GM19023 (cell line): Measurements from ENCODE around the gene APOBR.
"Not testable (repeated sequence)": the region's sequence is repeated elsewhere in the genome, so short reads cannot be mapped to it uniquely, and the experiment has no call there.

Source experiments
- ATAC-seq: cut with Tn5 transposase; IDR thresholded peaks from one replicate; pipeline ENCODE4 v1.9.1; 2021; ENCODE audit warnings: mild to moderate bottlenecking, moderate library complexity; ENCODE audit not compliant: unreplicated experiment

The APOBR gene

DNA sequence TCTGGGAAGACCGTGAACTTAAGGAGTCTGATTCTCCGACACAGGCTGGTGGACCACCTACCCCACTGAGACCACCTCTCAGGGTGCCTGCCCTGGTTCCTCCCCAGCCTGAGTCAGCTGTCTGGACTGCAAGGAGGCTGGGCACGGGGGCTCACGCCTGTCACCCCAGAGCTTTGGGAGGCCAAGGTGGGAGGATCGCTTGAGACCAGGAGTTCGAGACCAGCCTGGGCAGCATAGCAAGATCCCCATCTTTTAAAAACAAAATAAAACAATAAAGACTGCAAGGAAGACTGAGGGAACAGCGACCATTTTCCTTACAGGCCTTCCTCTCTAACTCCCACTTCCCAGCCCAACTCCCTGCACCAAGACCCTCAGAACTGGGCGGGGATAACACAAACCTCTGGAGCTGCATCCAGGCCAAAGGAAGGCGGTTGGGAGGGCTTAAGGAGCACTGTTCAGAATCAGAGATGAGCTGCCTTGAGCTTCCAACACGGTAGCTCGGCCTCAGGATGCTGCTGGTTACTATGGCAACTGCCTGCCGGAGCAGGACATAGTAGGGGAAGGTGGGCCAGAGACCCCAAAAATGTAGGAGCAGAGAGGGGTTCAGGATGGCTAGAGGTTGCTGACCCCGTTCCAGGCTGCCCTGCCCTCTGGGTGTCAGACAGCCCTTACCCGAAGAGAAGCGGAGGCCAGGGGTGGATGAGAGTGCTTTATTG, 4.4 kb downstream of the APOBR start:
- no peak for ATAC-seq

DNA sequence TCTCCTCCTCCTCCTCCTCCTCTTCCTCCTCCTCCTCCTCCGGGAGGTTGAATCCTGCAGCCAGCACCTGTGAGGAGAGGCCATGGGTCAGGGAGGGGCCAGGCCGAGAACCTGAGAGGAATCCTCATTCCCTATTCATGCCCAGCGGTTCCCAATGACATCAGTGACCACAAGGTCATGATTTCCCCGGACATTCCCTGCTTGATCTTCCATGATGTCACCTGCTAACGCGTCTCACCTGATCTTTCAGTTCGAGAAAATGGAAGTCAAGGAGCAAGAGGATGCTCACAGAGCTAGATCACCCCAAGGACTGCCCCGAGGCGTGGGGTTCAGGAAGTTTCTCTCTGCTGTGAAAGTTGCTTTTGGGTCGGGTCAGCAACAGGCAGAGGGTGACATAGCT, 5.4 kb downstream of the APOBR start:
- no peak for ATAC-seq

DNA sequence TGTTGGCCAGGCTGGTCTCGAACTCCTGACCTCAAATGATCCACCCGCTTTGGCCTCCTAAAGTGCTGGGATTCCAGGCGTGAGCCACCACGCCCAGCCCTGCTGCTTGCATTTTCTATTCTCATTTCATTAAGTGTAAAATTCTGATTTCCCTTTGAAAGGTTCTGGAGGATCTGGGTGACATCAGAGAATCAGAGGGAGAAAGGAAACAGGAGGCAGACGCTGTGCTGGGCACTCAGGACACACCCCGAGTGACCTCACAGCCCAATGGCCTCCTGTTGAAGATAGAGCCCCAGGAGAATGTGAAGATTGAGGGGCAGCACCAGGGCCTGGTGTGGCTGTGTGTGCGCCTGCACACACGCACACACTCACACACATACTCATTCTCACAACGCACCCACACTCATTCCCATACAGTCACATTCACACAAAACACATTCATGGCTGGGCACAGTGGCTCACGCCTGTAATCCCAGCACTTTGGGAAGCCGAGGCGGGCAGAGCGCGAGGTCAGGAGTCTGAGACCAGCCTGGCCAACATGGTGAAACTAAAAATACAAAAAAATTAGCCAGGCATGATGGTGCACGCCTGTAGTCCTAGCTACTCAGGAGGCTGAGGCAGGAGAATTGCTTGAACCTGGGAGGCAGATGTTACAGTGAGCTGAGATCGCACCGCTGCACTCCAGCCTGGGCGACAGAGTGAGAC, 6.2 kb downstream of the APOBR start:
- ATAC-seq = not testable (repeated sequence)

DNA sequence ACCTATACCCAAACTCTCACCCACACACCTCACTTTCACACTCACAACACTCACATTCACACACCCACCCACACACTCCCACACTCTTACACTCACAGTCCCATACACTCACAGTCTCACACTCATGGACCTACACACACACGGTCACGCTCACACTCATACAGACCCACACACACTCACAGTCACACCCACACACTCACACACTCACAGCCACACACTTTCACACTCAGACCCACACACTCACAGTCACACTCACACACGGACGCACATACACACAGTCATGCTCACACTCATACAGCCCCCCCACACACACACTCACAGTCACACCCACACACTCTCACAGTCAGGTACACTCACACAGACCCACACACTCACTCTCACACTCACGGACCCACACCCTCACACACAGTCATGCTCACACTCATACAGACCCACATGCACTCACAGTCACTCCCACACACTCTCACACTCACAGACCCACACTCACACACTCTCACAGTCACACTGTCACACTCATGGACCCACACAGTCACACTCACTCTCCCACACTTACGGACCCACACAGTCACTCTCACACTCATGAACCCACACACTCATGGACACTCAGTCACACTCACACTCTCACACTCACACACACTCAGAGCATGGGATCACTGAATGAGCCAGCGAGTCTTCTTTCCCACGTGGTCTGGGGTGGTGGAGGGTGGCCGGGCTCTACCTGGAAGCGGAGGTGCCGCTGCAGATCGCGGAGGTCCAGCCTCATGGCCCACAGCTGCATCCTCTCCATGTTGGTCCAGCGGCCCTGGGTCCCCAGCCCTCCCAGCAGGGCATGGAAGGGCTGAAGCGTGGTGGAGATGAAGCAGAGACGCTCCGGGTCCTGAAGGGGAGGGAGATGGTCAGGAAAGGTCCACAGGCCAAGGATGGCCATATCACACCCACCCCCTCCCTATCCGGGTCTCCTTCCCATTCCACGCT, 7.1 kb downstream of the APOBR start:
- no peak for ATAC-seq

DNA sequence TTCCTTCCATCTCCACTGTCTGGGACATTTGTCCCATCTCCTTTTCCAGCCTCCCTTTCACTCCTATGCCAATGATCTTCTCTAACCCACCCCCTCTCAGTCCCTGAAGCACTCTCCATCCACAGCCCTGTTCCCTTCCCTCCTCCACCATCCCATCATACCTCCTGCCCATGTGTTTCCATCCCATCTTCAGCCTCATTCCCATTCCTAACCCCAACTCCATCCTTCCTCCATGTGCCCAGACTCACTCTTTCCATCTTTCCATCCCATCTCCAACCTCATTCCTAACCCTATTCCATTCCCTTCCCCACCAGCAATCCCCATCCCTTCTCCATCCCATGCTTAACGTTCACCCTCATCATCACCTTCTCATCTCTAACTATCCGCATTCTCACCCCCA, 7.8 kb downstream of the APOBR start:
- ATAC-seq = no peak

DNA sequence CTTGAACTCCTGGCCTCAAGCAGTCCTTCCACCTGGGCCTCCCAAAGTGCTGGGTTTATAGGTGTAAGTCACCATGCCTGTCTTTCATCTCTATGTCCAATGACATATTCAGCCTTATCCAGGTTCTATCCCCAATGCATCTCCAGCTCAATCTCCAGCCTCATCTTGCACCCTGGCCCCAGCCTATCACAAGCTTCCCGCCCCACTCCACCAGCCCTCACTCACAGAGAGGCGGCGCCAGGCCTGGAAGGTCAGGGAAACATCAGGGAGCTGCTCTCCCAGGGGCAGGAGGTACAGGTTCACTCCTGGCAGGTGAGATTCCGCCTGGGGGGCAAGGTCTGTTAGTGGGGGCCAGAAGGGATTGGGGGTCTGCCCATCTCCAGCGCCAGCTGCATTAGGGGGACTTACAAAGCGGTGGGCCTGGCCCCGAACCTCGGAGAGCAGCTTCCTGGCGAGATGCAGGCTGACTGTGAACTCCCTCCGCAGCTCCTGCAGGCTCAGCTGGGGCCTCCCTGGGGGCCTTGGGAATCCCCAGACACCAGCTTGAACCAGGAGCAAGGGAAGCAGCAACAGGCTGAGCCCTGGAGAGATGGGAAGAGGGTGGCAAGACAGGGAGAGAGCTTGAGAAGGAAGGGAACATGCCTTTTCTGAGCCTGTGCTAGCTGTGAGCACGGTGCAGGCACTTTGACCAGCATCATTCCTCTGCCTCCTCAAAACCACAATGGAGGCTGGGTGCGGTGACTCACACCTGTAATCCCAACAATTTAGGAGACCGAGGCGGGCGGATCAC, 9.2 kb downstream of the APOBR start:
- ATAC-seq = no peak

DNA sequence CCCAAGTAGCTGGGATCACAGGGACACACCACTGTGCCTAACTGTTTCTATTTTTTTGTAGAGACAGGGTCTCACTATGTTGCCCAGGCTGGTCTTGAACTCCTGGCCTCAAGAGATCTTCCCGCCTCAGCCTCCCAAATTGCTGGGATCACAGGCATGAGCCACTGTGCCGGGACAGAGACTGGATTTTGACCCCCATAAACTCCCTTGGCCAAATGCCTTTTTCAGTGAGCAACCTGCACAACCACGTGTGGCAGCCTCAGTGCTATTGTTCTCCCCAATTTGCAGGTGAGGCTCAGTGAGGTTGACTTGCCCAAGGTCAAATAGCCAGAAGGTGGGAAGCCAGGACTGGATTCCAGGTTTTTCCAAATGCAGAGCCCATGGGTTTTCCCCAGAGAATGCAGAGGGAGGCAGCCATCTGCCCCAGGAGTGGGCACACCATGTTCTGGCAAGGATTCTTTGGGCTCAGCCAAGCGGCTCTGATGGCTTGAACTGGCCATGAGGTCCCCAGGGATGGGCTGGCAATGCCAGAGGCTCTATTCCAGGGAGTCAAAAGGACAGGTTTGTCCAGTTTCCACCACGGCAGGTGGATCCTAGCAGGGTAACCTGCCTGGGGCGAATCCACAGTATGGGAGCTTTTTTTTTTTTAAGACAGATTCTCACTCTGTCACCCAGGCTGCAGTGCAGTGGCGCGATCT, 10.4 kb downstream of the APOBR start:
- no peak for ATAC-seq

DNA sequence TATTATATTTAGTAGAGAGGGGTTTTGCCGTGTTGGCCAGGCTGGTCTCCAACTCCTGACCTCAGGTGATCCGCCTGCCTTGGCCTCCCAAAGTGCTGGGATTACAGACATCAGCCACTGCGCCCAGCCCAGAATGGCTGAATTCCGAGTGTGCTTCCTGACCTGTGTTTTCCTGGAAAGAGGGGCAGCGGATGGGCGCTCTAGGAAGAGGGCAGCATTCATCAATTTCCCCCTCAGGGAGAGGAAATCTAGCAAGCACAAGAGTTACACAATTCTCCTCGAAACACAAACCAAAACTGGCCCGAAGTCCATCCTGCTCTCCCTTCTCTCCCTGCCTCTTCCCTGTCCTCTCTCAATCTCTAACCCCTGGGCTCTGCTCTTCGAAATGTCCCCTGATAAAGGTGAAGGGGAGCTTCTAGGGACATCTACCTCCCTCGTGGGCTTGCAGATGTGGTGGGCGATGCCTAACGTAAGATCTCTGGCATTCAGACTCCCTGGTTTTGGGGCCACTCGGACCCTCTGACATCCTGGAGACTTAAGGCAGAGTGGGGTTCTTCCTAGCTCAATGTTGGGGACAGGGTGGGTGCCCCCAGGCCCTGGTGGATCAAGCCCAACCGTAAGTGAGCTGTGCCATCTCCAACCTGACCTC, 11.2 kb downstream of the APOBR start:
- ATAC-seq = no peak

DNA sequence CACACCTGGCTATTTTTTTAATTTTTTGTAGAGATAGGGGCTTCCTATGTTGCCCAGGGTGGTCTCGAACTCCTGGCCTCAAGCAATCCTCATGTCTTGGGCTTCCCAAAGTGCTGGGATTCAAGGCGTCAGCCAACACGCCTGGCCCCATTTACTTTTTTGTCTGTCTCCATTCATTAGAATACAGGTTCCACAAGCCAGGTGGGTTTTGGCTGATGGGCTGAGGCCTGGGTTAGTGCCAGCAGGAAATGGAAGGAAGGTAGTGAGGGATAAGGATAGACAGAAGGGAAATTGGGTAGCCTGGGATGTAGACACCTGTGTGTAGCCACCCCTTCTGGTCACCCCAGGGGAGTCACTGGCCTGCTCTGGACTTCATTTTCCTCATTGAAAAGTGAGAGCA, 16.6 kb downstream of the APOBR start:
- ATAC-seq = no peak

DNA sequence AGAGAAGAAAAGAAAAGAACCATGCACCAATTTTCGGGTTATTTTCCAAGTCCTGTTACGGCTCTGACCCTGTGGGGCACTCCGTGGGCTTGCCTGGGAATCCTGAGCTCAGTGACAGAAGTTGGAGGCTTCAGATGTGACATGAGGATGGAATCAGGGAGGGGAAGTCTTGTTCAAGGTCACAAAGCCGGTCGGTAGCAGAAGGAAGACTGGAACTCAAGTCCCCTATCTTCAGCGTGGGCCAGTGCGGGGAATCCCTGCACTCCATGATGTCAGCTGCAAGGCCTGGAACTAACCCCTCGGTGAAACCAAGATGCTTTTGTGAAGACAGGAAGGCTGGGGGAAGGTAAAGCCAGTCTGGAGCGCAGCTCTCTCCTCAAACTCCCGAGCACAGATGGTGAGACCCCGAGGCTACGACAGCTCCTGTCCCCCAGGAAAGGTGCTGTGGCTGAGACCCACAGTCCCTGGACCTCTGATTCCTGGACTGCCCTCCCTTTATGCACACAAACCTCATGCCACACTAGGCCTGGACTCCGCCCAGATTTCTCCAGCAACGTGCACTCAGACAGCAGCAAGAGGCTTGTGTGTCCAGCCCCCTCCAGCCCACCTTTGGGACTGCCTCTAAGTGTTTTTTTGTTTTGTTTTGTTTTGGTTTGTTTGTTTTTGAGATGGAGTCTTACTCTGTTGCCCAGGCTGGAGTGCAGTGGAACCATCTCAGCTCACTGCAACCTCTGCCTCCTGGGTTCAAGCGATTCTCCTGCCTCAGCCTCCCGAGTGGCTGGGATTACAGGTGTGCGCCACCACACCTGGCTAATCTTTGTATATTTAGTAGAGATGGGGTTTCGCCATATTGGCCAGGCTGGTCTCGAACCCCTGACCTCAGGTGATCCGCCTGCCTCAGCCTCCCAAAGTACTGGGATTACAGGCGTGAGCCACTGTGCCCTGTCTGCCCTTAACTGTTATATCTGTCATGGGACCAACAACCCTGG, 17.7 kb downstream of the APOBR start:
- no peak for ATAC-seq

DNA sequence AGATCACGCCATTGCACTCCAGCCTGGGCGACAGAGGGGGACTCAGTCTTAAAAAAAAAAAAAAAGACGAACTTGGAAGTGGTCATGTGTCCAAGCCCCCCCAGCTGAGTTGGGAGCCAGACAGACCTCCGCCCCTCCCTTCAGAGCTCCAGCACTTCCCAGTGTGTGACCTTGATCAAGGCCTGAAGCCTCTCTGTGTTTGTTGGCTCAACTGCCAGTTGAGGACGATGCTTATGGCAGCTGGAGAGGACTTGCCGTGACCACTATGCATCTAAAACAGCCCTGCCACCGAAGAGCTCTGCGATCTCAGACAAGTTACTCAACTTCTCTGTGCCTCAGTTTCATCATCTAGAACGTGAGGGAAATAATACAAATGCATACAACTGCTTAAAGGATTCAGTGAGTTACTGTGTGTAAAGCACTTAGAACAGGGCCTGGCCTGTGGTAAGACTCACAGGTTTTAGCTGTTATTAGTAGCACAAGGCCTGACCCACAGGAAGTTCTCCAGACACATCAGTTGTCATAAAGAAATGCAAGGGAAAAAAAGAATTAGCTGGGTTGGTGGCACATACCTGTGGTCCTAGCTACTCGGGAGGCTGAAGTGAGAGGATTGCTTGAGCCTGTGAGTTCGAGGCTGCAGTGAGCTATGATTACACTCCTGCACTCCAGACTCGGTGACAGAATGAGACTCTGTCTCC, 19.2 kb downstream of the APOBR start:
- ATAC-seq = no peak

DNA sequence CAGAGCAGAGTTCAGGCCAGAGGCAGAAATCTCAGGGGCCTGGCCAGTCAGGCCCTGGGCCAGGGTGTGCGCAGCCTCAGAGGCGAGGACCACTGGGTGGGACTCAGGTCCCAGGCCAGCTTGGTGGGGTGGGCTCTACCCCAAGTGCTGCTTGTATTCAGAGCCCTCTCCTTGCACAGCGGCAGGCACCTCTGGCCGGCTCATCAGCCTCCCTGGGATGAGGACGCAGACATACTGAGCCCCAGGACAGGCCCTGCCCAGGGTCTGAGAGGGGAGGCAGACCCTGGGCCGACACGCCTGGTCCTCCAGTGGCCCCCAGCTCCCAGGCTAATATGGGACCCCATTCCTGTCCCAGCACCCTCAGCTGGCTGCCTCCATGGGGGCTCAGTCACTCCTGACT, 19.8 kb downstream of the APOBR start:
- ATAC-seq = no peak

DNA sequence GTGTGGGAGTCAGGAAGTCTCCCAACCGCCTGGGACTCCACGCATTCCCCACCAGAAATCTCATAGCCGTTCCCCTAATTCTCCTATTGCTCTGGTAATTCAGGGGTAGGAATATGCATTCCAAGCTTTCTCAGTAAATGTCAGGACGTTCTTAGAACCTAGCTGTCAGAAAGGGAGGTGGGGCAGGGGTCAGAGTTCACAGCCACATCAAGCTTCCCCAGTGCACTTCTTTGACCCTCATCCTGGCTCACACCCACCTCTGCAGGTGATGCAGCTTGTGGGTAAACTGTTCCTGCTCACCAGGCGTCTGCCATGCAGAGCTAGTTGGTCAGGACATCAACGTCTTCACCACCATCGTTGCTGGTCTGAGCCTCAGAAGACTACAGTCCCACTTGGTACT, 26.2 kb downstream of the APOBR start:
- no peak for ATAC-seq

DNA sequence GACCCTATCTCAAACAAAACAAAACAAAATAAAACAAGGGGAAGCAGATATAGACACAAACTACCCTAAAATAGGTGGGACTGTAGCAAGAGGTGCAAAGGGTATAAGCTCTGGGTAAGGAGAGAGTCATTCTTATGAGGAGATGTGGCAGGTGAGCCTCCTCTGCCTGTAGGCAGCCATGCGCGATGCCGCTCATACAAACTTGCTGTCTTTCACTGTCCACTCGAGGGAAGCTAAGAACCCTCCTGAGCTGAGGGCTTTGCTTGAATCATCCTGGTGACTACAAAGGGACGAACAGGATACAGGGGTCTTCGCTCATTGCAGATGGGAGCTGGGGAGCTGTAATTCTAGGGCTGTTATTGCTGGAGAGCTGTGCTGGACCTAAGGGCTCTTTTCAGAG, 27.0 kb downstream of the APOBR start:
- no peak for ATAC-seq

DNA sequence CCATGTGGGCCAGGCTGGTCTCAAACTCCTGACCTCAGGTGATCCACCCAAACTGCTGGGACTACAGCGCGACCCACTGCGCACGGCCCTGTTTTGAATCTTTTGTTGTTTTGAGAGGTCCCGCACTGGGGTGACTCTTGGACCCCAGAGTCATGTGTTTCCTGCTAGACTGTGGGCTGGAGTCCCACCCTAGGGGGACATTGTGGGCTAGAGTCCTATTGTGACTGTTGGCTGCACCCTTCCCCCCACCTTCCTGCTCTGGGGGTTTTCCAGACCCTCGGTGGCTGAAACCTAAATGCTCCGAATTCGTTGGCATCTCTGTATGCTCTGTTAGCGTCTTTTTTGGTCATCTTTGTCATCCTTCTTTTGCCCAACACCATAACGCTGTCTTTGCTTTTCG, 28.3 kb downstream of the APOBR start:
- ATAC-seq = no peak

DNA sequence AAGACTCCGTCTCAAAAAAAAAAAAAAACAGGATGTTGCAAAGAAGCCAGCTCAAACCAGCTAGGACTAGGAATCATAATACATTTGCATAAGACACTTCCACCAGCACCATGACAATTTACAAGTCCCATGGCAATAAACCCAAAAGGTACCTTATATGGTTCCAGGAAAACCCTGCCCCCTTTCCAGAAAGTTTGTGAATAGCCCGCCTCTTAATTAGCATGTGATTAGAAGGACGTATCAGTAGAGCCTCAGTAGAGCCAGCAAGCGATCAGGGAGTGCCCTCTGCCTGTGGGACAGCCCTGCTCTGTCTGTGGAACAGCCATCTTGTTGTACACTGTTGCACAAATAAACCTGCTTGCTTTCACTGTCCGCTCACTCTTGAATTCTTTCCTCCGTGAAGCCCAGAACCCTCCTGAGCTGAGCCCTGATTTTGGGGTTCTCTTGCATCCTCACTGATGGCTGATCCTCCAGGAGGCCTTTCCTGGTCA, 30.3 kb downstream of the APOBR start:
- no peak for ATAC-seq

DNA sequence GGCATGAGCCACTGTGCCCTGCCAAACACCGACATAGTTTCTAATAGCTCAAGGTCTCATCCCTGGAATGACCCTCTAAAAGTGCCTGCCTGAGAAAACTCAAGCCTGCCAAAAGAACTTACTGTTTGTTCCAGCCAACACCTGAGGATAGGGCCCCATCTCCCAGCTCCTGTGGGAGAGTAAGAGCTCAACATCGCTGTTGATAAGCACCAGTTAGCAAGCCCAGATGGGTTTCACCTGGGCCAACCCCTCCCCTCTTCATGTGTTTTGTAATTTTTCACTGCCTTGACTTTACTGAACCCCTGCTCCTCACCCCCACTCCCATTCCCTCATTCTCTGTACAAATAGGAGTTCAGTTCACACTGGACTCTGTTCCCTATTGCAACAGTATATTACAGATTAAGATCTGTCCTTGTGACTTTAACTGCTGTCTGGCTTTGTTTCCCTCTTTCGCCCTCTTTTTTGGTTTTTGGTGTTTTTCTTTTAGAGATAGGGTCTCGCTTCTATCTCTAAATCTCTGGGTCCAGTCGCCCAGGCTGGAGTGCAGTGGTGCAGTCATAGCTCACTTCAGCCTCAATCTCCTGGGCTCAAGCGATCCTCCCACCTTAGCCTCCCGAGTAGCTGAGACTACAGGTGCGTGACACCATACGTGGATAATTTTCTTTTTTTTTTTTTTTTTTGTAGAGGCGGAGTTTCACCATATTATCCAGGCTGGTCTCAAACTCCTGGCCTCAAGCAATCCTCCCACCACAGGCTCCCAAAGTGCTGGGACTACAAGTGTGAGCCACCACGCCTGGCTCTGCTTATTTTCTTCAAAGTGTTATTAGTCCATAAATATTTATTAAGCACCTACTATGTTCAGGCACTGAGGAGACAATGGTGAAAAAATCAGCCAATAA, 32.0 kb downstream of the APOBR start:
- no peak for ATAC-seq
